Activated CD4-positive, alpha-beta memory T cell treated with anti-CD3 and anti-CD28 coated beads for 36 hours (primary cell): ENCODE data around the gene PTX4. TPM values are rescaled to one million over a fixed set of nuclear protein-coding genes. Genes with fewer than 3 reads are reported as not detected.
"Not testable (repeated sequence)": the region's sequence is repeated elsewhere in the genome, so short reads cannot be mapped to it uniquely, and the experiment has no call there.

Experiments
- CTCF ChIA-PET: fragments of 350-600 bp; sonication (Branson Sonifier 250); formaldehyde crosslinking; loops from one replicate; lab custom pipeline; 2021; ENCODE audit warnings: antibody characterized with exemption, inconsistent platforms; lab: Charles Lee
- POLR2A ChIA-PET: fragments of 350-600 bp; sonication (Branson Sonifier 250); formaldehyde crosslinking; loops from one replicate; lab custom pipeline; 2021; ENCODE audit warnings: antibody characterized with exemption; lab: Charles Lee
- DNase-seq: peaks from one replicate; pipeline ENCODE4 v3.0.0-alpha.2; 2020
- H3K27ac Mint-ChIP-seq: one replicate; pipeline ENCODE4 v1.8.0; 2021; ENCODE audit warnings: mixed read lengths
- H3K27me3 Mint-ChIP-seq: one replicate; pipeline ENCODE4 v1.8.0; 2021; ENCODE audit warnings: mixed read lengths
- H3K36me3 Mint-ChIP-seq: one replicate; pipeline ENCODE4 v1.8.0; 2021; ENCODE audit warnings: mixed read lengths
- H3K4me1 Mint-ChIP-seq: one replicate; pipeline ENCODE4 v1.8.0; 2021; ENCODE audit warnings: low read depth, mixed read lengths
- H3K4me3 Mint-ChIP-seq: one replicate; pipeline ENCODE4 v1.8.0; 2021; ENCODE audit warnings: mild to moderate bottlenecking, mixed read lengths
- H3K9me3 Mint-ChIP-seq: one replicate; pipeline ENCODE4 v1.8.0; 2021; ENCODE audit warnings: mixed read lengths
- intact Hi-C: fragments of 100-400 bp; cut with micrococcal nuclease; formaldehyde crosslinking; loops from one replicate; pipeline ENCODE4 v1.15.1; 2023
- total RNA-seq, 2 experiments: library from RNA; stranded (reverse); gene quantifications; one replicate each; pipeline ENCODE4 v1.2.3, GENCODE V29; 2021

Gene PTX4
- total RNA-seq, 2 experiments from 2014 or later: not detected

GRCh38 chr16:1469693-1470201 is 19.0 kb downstream of the PTX4 start:
- Mint-ChIP-seq H3K27me3 (no peaks in the 10 kb centered on the region), H3K9me3 (no peaks in the 10 kb centered on the region), H3K27ac (no peak overlapping the region), H3K36me3 (peaks cover 2% of the 10 kb centered on the region), H3K4me1 (peaks cover 27% of the 10 kb centered on the region), H3K4me3 (no peak overlapping the region)
- CTCF ChIA-PET: no interaction called here
- POLR2A ChIA-PET: no interaction called here
- intact Hi-C loops: no loop called here
- no peak for DNase-seq

- H3K36me3 Mint-ChIP-seq, DNase-seq, H3K4me3 Mint-ChIP-seq, H3K27ac Mint-ChIP-seq, CTCF ChIA-PET, H3K27me3 Mint-ChIP-seq, intact Hi-C loops, H3K9me3 Mint-ChIP-seq: not testable (repeated sequence)
- peaks cover 25% of the 10 kb centered on the region for H3K4me1 Mint-ChIP-seq
- POLR2A ChIA-PET: interaction anchor here (0.6 kb wide), 1 partner anchor 12 kb away, joined by 3 read pairs; no protein-coding TSS in a partner anchor
Observed at GRCh38 chr16:1469141-1469540, 19.6 kb downstream of the PTX4 start.

GRCh38 chr16:1468426-1468810 is 20.3 kb downstream of the PTX4 start:
- POLR2A ChIA-PET: no interaction called here
- Mint-ChIP-seq H3K36me3 (peaks cover 2% of the 10 kb centered on the region), H3K4me1 (peaks cover 23% of the 10 kb centered on the region), H3K9me3 (no peaks in the 10 kb centered on the region), H3K4me3 (no peak overlapping the region), H3K27me3 (no peaks in the 10 kb centered on the region), H3K27ac (no peak overlapping the region)
- no peak for DNase-seq
- intact Hi-C loops: no loop called here
- CTCF ChIA-PET: interaction anchor here (0.7 kb wide), 1 partner anchor 213 kb away, joined by 3 read pairs; no protein-coding TSS in a partner anchor

- peaks cover 3% of the 10 kb centered on the region for H3K36me3 Mint-ChIP-seq
- H3K27me3 Mint-ChIP-seq: no peaks in the 10 kb centered on the region
- intact Hi-C loops: no loop called here
- no peak overlapping the region for H3K4me3 Mint-ChIP-seq
- H3K27ac Mint-ChIP-seq: no peak overlapping the region
- H3K4me1 Mint-ChIP-seq: peaks cover 18% of the 10 kb centered on the region
- H3K9me3 Mint-ChIP-seq: no peaks in the 10 kb centered on the region
- POLR2A ChIA-PET: no interaction called here
- DNase-seq: no peak
- CTCF ChIA-PET: no interaction called here
Observed at GRCh38 chr16:1466968-1467521, 21.7 kb downstream of the PTX4 start.

GRCh38 chr16:1466054-1466453 is 22.7 kb downstream of the PTX4 start:
- H3K36me3 Mint-ChIP-seq: peaks cover 3% of the 10 kb centered on the region
- H3K4me3 Mint-ChIP-seq: no peak overlapping the region
- intact Hi-C loops: no loop called here
- peaks cover 13% of the 10 kb centered on the region for H3K4me1 Mint-ChIP-seq
- H3K27me3 Mint-ChIP-seq: no peaks in the 10 kb centered on the region
- no peaks in the 10 kb centered on the region for H3K9me3 Mint-ChIP-seq
- DNase-seq: no peak
- no peak overlapping the region for H3K27ac Mint-ChIP-seq
- ChIA-PET CTCF (no interaction called here), POLR2A (no interaction called here)

- intact Hi-C loops: no loop called here
- Mint-ChIP-seq H3K4me3 (no peak overlapping the region), H3K27ac (no peak overlapping the region), H3K36me3 (peaks cover 3% of the 10 kb centered on the region), H3K9me3 (no peaks in the 10 kb centered on the region), H3K27me3 (no peaks in the 10 kb centered on the region), H3K4me1 (peaks cover 8% of the 10 kb centered on the region)
- ChIA-PET CTCF (no interaction called here), POLR2A (no interaction called here)
- DNase-seq: no peak
Observed at GRCh38 chr16:1465567-1465915, 23.2 kb downstream of the PTX4 start.

GRCh38 chr16:1464894-1465566 is 23.7 kb downstream of the PTX4 start:
- POLR2A ChIA-PET: no interaction called here
- no peak for DNase-seq
- H3K27ac Mint-ChIP-seq: no peak overlapping the region
- peaks cover 3% of the 10 kb centered on the region for H3K36me3 Mint-ChIP-seq
- H3K4me1 Mint-ChIP-seq: peaks cover 4% of the 10 kb centered on the region
- CTCF ChIA-PET: no interaction called here
- no peaks in the 10 kb centered on the region for H3K27me3 Mint-ChIP-seq
- no peak overlapping the region for H3K4me3 Mint-ChIP-seq
- intact Hi-C loops: no loop called here
- H3K9me3 Mint-ChIP-seq: no peaks in the 10 kb centered on the region

GRCh38 chr16:1464196-1464893 is 24.4 kb downstream of the PTX4 start:
- no peak for DNase-seq
- ChIA-PET POLR2A (no interaction called here), CTCF (no interaction called here)
- Mint-ChIP-seq H3K4me3 (no peak overlapping the region), H3K4me1 (no peaks in the 10 kb centered on the region), H3K36me3 (peaks cover 3% of the 10 kb centered on the region), H3K27ac (no peak overlapping the region), H3K27me3 (no peaks in the 10 kb centered on the region), H3K9me3 (no peaks in the 10 kb centered on the region)
- intact Hi-C loops: no loop called here

GRCh38 chr16:1461146-1461545 is 27.6 kb downstream of the PTX4 start:
- intact Hi-C loops: no loop called here
- ChIA-PET POLR2A (no interaction called here), CTCF (no interaction called here)
- Mint-ChIP-seq H3K36me3 (peaks cover 3% of the 10 kb centered on the region), H3K4me3 (no peak overlapping the region), H3K4me1 (peaks cover 7% of the 10 kb centered on the region), H3K27me3 (no peaks in the 10 kb centered on the region), H3K27ac (no peak overlapping the region), H3K9me3 (no peaks in the 10 kb centered on the region)
- no peak for DNase-seq

- DNase-seq: no peak
- Mint-ChIP-seq H3K9me3 (no peaks in the 10 kb centered on the region), H3K27ac (no peak overlapping the region), H3K4me1 (peaks cover 7% of the 10 kb centered on the region), H3K27me3 (no peaks in the 10 kb centered on the region), H3K36me3 (peaks cover 3% of the 10 kb centered on the region), H3K4me3 (no peak overlapping the region)
- intact Hi-C loops: no loop called here
- POLR2A ChIA-PET: no interaction called here
- CTCF ChIA-PET: no interaction called here
Observed at GRCh38 chr16:1460602-1461138, 28.1 kb downstream of the PTX4 start.

- Mint-ChIP-seq H3K4me3 (no peak overlapping the region), H3K9me3 (no peaks in the 10 kb centered on the region), H3K27me3 (no peaks in the 10 kb centered on the region), H3K4me1 (peaks cover 7% of the 10 kb centered on the region), H3K27ac (no peak overlapping the region), H3K36me3 (peaks cover 2% of the 10 kb centered on the region)
- POLR2A ChIA-PET: interaction anchor here (0.7 kb wide), 1 partner anchor 264 kb away, joined by 4 read pairs; no protein-coding TSS in a partner anchor
- CTCF ChIA-PET: no interaction called here
- no peak for DNase-seq
- intact Hi-C loops: no loop called here
Observed at GRCh38 chr16:1459967-1460366, 28.8 kb downstream of the PTX4 start.

- DNase-seq: no peak
- Mint-ChIP-seq H3K36me3 (peaks cover 1% of the 10 kb centered on the region), H3K4me1 (peaks cover 10% of the 10 kb centered on the region), H3K27me3 (no peaks in the 10 kb centered on the region), H3K27ac (no peak overlapping the region), H3K9me3 (no peaks in the 10 kb centered on the region), H3K4me3 (no peak overlapping the region)
- intact Hi-C loops: no loop called here
- CTCF ChIA-PET: no interaction called here
- POLR2A ChIA-PET: interaction anchor here (0.7 kb wide), 1 partner anchor 263 kb away, joined by 4 read pairs; no protein-coding TSS in a partner anchor
Observed at GRCh38 chr16:1458977-1459341, 29.8 kb downstream of the PTX4 start.
